ENCODE data around the gene POLR1C. TPM values are rescaled to one million over a fixed set of nuclear protein-coding genes. Genes with fewer than 3 reads are reported as not detected.

POLR1C gene
- total RNA-seq, 1 experiment from 2014 or later = 84.6 TPM

DNA sequence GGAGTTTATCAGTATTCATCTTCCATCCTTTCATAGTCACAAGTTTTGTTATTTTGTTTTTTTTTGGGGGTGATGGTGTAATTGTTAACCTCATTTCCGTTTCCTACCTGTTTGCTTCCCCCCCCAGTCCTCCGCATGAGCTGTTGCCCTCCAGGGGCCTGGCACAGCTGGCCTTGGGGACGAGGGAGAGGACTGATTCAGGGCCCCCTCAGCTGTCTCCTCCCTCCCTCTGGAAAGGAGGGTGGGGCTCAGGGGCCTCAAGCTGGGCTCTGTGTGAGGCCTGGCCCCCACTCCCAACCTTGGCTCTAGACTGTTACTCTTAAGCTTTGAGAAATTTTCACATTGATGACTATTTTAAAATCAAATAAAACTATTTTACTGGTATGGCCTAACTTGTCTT lies 10.7 kb upstream of the POLR1C start:
- H3K4me1 ChIP-seq (ENCODE audit: control insufficient read depth in 1 of 2, insufficient read depth in 2 of 2, low read length in 2 of 2) = peaks cover 10 to 22% of the 10 kb centered on the region in 2 experiments; a peak in 3 of 4 replicates
- no TSS peak for BruUV-seq (replicated peaks)
- DNase-seq (ENCODE audit: low read depth, low spot score) (no peak), ATAC-seq (no peak)
- intact Hi-C loops (cut with micrococcal nuclease) = loop anchor here (1.0 to 10.0 kb wide), 4 partner anchors 51 to 277 kb away; partner anchors contain the start of genes DLK2, DNPH1 and ZNF318
- no peaks in the 10 kb centered on the region for H3K27me3 ChIP-seq (ENCODE audit: insufficient read depth, low read length)
- no peaks in the 10 kb centered on the region for H3K9me2 ChIP-seq (ENCODE audit: insufficient read depth)
- H3K36me3 ChIP-seq (ENCODE audit: control insufficient read depth in 1 of 2, insufficient read depth in 2 of 2, low read length in 2 of 2) = peaks cover 8 to 16% of the 10 kb centered on the region in 2 experiments; a peak in 2 of 4 replicates
- ChIA-PET POLR2A (interaction anchor here (0.7 kb wide), 1 partner anchor 15 kb away, joined by 3 read pairs; no protein-coding TSS in a partner anchor), RAD21 (ENCODE audit: low non-redundant PET in 1 of 2, low total read pairs in 2 of 2, uncharacterized antibody in 2 of 2, unreplicated experiment in 2 of 2) (no interaction called here), CTCF (interaction anchor here (0.7 to 3.8 kb wide), 10 partner anchors 10 to 277 kb away, joined by 3 to 31 read pairs (median 7); partner anchors contain the start of genes DLK2, DNPH1, POLR1C and YIPF3)
- H3K9ac ChIP-seq (ENCODE audit: low read length) = no peak overlapping the region
- no peak for TF ChIP-seq EZH2 (IDR thresholded peaks at IDR 0.05)
- H2AFZ ChIP-seq (ENCODE audit: low read depth, low read length, poor library complexity, severe bottlenecking) = no peak overlapping the region
- no peaks in the 10 kb centered on the region for H3K79me2 ChIP-seq (ENCODE audit: insufficient read depth, low read length)
- H3K4me2 ChIP-seq (ENCODE audit: low read length) = no peak overlapping the region
- no peaks in the 10 kb centered on the region for H3K9me3 ChIP-seq (ENCODE audit: control insufficient read depth in 1 of 2, insufficient read depth in 1 of 2, low read depth in 1 of 2, low read length in 2 of 2)
- H4K20me1 ChIP-seq (ENCODE audit: insufficient read depth) = no peaks in the 10 kb centered on the region
- no peak overlapping the region for H3K27ac ChIP-seq (ENCODE audit: low read depth, low read length)
- H3K4me3 ChIP-seq (replicated peaks in 1 of 2; ENCODE audit: low read depth in 1 of 2, low read length in 2 of 2) = no peak overlapping the region

DNA sequence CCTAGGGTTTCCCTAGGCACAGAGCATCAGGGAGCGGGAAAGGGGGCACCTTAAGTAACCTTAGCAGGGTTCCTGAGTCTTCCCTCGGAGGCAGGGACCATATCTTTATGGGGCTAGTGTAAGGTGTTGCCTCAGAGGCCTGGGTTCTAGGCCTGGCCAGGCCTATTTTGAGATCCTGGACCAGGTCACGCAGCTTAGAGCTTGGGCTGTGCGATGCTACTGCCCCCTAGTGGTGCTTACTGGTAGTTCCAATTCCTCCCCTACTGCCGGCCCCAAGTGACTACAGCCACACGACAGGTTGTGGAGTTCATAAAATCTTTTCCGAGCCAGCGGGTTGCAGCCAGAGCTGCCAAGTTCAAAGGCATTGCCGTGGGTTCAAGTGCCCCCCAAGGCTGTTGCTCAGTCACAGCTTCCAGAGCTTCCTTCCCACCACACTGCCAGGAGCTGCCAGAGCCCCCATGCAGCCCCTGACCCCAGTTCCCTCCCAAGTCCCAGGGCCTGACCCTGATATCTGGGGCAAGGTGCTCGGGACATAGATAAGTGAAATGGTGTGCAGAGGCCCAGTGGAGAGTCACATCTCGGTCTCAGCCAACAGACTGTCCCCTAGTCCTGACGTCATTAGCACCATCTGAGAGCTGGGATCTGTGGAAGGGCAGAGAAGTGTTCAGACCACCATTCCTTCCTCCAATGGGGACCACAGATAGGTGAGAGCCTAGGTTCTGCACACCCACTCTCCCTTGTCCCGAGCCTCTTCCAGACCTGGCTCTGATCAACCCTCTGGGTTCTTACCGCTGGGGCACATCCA lies 10.0 kb upstream of the POLR1C start:
- POLR2A ChIA-PET = interaction anchor here (0.7 to 1.6 kb wide), 3 partner anchors 10 to 15 kb away, joined by 3 to 4 read pairs (median 3); partner anchors contain the start of genes POLR1C and YIPF3
- Histone ChIP-seq H3K36me3 (ENCODE audit: control insufficient read depth in 1 of 2, insufficient read depth in 2 of 2, low read length in 2 of 2) (peaks cover 11 to 15% of the 10 kb centered on the region in 2 experiments; a peak in 2 of 4 replicates), H4K20me1 (ENCODE audit: insufficient read depth) (no peaks in the 10 kb centered on the region), H3K9me3 (ENCODE audit: control insufficient read depth in 1 of 2, insufficient read depth in 1 of 2, low read depth in 1 of 2, low read length in 2 of 2) (no peaks in the 10 kb centered on the region), H3K4me1 (ENCODE audit: control insufficient read depth in 1 of 2, insufficient read depth in 2 of 2, low read length in 2 of 2) (peaks cover 10 to 22% of the 10 kb centered on the region in 2 experiments; a peak in 3 of 4 replicates), H3K4me3 (replicated peaks in 1 of 2; ENCODE audit: low read depth in 1 of 2, low read length in 2 of 2) (no peak overlapping the region), H3K9me2 (ENCODE audit: insufficient read depth) (no peaks in the 10 kb centered on the region), H3K9ac (ENCODE audit: low read length) (no peak overlapping the region), H2AFZ (ENCODE audit: low read depth, low read length, poor library complexity, severe bottlenecking) (no peak overlapping the region), H3K27me3 (ENCODE audit: insufficient read depth, low read length) (no peaks in the 10 kb centered on the region), H3K4me2 (ENCODE audit: low read length) (0 out of 2 replicates have a peak overlapping the region, but pooled peaks have one; percentile 7), H3K79me2 (ENCODE audit: insufficient read depth, low read length) (no peaks in the 10 kb centered on the region), H3K27ac (ENCODE audit: low read depth, low read length) (no peak overlapping the region)
- peak; percentile 75 for DNase-seq (ENCODE audit: low read depth, low spot score)
- CTCF ChIA-PET = interaction anchor here (0.7 to 3.8 kb wide), 14 partner anchors 9 to 277 kb away, joined by 3 to 31 read pairs (median 4); partner anchors contain the start of genes DLK2, DNPH1, POLR1C and YIPF3
- intact Hi-C loops (cut with micrococcal nuclease) = loop anchor here (1.0 to 10.0 kb wide), 4 partner anchors 52 to 278 kb away; partner anchors contain the start of genes DLK2, DNPH1 and ZNF318
- RAD21 ChIA-PET (ENCODE audit: low non-redundant PET in 1 of 2, low total read pairs in 2 of 2, uncharacterized antibody in 2 of 2, unreplicated experiment in 2 of 2) = interaction anchor here in 1 of 2 experiments (0.6 kb wide), 1 partner anchor 103 kb away, joined by 5 read pairs; no protein-coding TSS in a partner anchor
- BruUV-seq (replicated peaks) = no TSS peak
- ATAC-seq = peak; percentile 73
- TF ChIP-seq EZH2 (IDR thresholded peaks at IDR 0.05) = no peak
- TF ChIP-seq CBX3 (IDR thresholded peaks at IDR 0.05; ENCODE audit: low read depth) = no peak
- no peak for TF ChIP-seq CEBPB (IDR thresholded peaks at IDR 0.05; ENCODE audit: low read depth)
- TF ChIP-seq, protein P1, sequence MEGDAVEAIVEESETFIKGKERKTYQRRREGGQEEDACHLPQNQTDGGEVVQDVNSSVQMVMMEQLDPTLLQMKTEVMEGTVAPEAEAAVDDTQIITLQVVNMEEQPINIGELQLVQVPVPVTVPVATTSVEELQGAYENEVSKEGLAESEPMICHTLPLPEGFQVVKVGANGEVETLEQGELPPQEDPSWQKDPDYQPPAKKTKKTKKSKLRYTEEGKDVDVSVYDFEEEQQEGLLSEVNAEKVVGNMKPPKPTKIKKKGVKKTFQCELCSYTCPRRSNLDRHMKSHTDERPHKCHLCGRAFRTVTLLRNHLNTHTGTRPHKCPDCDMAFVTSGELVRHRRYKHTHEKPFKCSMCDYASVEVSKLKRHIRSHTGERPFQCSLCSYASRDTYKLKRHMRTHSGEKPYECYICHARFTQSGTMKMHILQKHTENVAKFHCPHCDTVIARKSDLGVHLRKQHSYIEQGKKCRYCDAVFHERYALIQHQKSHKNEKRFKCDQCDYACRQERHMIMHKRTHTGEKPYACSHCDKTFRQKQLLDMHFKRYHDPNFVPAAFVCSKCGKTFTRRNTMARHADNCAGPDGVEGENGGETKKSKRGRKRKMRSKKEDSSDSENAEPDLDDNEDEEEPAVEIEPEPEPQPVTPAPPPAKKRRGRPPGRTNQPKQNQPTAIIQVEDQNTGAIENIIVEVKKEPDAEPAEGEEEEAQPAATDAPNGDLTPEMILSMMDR (IDR thresholded peaks at IDR 0.05 in 2 of 3, conservative IDR thresholded peaks at IDR 0.05 in 1 of 3; ENCODE audit: borderline replicate concordance in 1 of 3, insufficient read depth in 1 of 3, low read depth in 2 of 3, low read length in 2 of 3) = peak; percentile 87 to 95 (median 94)
- no peak for TF ChIP-seq SRF (IDR thresholded peaks at IDR 0.05; ENCODE audit: low read depth)
- no peak for TF ChIP-seq ZBTB33 (IDR thresholded peaks at IDR 0.05; ENCODE audit: extremely low read depth, insufficient replicate concordance, low read length)
- TF ChIP-seq EZH2phosphoT487 (IDR thresholded peaks at IDR 0.05; ENCODE audit: borderline replicate concordance) = no peak
- TF ChIP-seq ZFX (IDR thresholded peaks at IDR 0.05) = no peak
- no peak for TF ChIP-seq YY1 (IDR thresholded peaks at IDR 0.05; ENCODE audit: extremely low read depth, insufficient replicate concordance, low read depth, low read length)
- no peak for TF ChIP-seq EGR1 (IDR thresholded peaks at IDR 0.05; ENCODE audit: low read depth)
- TF ChIP-seq FOSL1 (IDR thresholded peaks at IDR 0.05; ENCODE audit: low read depth) = no peak
- no peak for TF ChIP-seq ELF1 (IDR thresholded peaks at IDR 0.05; ENCODE audit: borderline replicate concordance, low read depth)
- TF ChIP-seq, protein P2, sequence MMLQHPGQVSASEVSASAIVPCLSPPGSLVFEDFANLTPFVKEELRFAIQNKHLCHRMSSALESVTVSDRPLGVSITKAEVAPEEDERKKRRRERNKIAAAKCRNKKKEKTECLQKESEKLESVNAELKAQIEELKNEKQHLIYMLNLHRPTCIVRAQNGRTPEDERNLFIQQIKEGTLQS (IDR thresholded peaks at IDR 0.05) = no peak
- no peak for TF ChIP-seq JUND (IDR thresholded peaks at IDR 0.05)

All from HCT116 (cell line).